Subcutaneous abdominal adipose tissue (tissue), 5 donors: ENCODE results near the gene NRGN.
A peak's percentile ranks its signal among the peaks of the same experiment; 100 is the strongest.
"Not testable (repeated sequence)": the region's sequence is repeated elsewhere in the genome, so short reads cannot be mapped to it uniquely, and the experiment has no call there.

Source experiments
- H3K27ac ChIP-seq: one replicate; pipeline ENCODE4 v1.7.0; 2013; ENCODE audit warnings: low read depth, mild to moderate bottlenecking, inconsistent platforms, low read length, moderate library complexity
- H3K27me3 ChIP-seq, 5 donors: one replicate each; pipeline ENCODE4 v1.7.0; 2013; ENCODE audit warnings: low read length in 5 of 5, inconsistent platforms in 1 of 5; ENCODE audit not compliant: control insufficient read depth in 5 of 5, insufficient read depth in 4 of 5
- H3K36me3 ChIP-seq, 5 donors: one replicate each; pipeline ENCODE4 v1.7.0; 2013; ENCODE audit warnings: low read length in 5 of 5; ENCODE audit not compliant: control insufficient read depth in 5 of 5, insufficient read depth in 5 of 5
- H3K4me1 ChIP-seq, 5 donors: one replicate each; pipeline ENCODE4 v1.7.0; 2013; ENCODE audit warnings: low read length in 5 of 5, mild to moderate bottlenecking in 3 of 5, moderate library complexity in 1 of 5; ENCODE audit not compliant: control insufficient read depth in 5 of 5, insufficient read depth in 5 of 5
- H3K4me3 ChIP-seq, 5 donors: one replicate each; pipeline ENCODE4 v1.7.0; 2013; ENCODE audit warnings: low read length in 5 of 5, low read depth in 1 of 5
- H3K9ac ChIP-seq, 5 donors: one replicate each; pipeline ENCODE4 v1.7.0; 2013; ENCODE audit warnings: low read length in 5 of 5, mild to moderate bottlenecking in 4 of 5, moderate library complexity in 3 of 5
- H3K9me3 ChIP-seq, 5 donors: one replicate each; pipeline ENCODE4 v1.7.0; 2013; ENCODE audit warnings: low read length in 5 of 5; ENCODE audit not compliant: control insufficient read depth in 5 of 5
- donor health status: healthy.
- donor health status: healthy.
- donor health status: healthy.
- donor health status: healthy.
- donor health status: healthy.

NRGN gene

DNA sequence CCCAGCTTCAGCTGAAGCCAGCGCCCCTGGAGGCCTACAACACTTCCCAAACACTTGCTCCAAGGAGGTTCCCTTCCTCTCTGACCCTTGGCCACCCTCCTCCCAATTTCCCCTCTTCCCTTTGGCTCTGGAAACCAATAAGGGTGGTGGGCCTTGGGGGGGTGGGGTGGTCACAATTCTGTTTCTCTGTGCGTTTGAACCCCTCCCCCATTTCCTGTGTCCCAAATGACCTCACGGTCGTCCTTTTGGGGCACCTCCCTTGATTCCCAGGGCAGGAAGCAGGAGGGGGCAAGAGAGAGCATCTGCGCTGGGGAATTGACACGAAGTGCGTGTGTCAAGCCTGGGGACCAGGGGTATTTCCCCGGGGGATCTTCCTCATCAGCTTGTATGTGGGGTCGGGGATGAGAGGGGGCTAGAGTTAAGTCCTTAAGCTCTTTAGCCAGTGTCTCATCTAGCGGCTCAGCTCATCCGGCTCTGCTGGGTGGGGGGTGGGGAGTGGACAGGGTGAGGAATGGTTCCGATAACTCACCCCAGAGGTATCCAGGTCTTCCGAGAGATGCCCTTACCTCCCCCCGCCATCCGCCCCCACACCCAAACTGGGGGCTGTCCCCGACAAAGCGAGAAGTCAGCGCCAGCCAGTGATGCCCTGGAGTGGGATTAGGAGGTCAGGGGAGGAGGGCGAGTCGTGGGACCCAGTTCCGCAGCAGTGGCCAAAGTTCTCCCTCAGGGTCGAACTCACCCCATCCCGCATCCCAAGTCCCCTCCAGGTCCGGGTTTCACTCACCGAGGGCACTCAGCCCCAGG lies 21.8 kb downstream of the NRGN start:
- H3K27ac ChIP-seq, result peak overlapping the region; percentile 89
- peaks cover 21 to 50% (median 47%) of the 10 kb centered on the region in 5 donors for H3K27me3 ChIP-seq
- peak overlapping the region in 4 of 5 donors; percentile 56 to 86 (median 71) for H3K9ac ChIP-seq
- no peaks in the 10 kb centered on the region for H3K9me3 ChIP-seq
- peaks cover 2 to 61% (median 41%) of the 10 kb centered on the region in 5 donors for H3K4me1 ChIP-seq
- peaks cover 0 to 8% (median 4%) of the 10 kb centered on the region in 5 donors for H3K36me3 ChIP-seq
- peak overlapping the region; percentile 70 to 88 (median 76) for H3K4me3 ChIP-seq

DNA sequence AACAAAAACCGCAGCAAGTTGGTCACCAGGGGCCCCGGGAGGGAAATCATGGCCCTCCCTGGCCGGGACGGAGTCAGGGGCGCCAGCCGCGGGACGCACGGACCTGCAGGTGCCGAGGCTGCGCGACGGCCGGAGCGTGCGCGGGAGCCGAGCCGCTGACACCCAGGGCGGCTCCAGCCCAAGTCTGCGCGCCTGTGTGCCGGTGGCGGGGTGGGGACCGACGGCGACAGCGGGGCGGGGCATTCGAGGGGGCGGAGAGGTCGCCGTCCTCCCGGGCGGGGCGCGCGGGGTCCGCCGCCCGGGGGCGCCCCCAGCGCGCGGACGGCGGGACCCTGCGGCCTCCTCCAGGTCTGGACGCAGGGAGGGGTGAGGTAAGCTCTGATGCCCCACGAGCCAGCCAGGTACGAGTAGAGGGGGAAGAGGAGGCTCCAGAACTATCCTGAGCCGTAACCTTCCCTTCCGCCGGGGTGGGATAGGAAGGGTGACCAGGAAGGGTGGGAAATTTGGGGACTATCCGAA lies 22.4 kb downstream of the NRGN start, which contains the start of gene ESAM:
Gene ESAM, minus strand, starts transcription at position 186 of the 519 bp plus-strand sequence. Its CDS starts 136 bp downstream, at position 50.
- peak within 1 kb of the TSS; percentile 11 to 86 (median 71) for H3K9ac ChIP-seq
- peaks cover 0 to 12% (median 7%) of the 10 kb centered on the region in 5 donors for H3K36me3 ChIP-seq
- peak within 1 kb of the TSS; percentile 74 to 88 (median 77) for H3K4me3 ChIP-seq
- H3K27ac ChIP-seq, result peak within 1 kb of the TSS; percentile 89
- peaks cover 21 to 44% (median 42%) of the 10 kb centered on the region in 5 donors for H3K27me3 ChIP-seq
- H3K9me3 ChIP-seq, result no peaks in the 10 kb centered on the region
- peaks cover 2 to 55% (median 41%) of the 10 kb centered on the region in 5 donors for H3K4me1 ChIP-seq

DNA sequence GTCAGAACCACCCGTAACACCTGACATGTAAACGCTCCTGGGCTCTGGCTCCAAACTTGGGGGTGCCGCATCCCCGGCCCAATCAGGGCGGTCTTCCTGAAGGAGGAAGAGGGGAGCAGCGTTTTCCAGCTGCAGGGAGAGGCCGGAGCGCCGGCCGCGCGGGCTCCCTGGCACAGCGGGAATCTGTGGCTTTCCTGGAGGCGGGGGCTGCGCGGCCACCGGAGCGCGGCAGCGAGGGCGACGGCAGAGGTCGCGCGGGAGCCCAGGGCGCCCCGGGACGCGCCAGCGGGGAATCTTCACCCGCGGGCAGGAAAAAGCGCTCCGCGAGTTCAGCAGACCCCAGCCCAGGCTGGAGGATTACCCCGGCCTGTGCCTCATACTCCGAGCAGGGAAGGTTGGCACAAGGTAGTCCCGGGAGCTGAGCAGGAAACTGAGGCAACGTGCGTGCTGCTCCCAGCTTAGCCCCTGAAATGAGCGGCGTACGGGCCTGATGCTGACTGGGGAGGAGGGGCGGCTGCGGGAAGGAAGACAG lies 22.9 kb downstream of the NRGN start:
- H3K27me3 ChIP-seq, result peaks cover 21 to 40% (median 37%) of the 10 kb centered on the region in 5 donors
- H3K4me1 ChIP-seq, result peaks cover 2 to 50% (median 39%) of the 10 kb centered on the region in 5 donors
- H3K36me3 ChIP-seq, result peaks cover 0 to 18% (median 12%) of the 10 kb centered on the region in 5 donors
- H3K9ac ChIP-seq, result peak overlapping the region in 4 of 5 donors; percentile 11 to 66 (median 64)
- H3K27ac ChIP-seq, result no peak overlapping the region
- H3K4me3 ChIP-seq, result peak overlapping the region; percentile 74 to 88 (median 77)
- no peaks in the 10 kb centered on the region for H3K9me3 ChIP-seq

DNA sequence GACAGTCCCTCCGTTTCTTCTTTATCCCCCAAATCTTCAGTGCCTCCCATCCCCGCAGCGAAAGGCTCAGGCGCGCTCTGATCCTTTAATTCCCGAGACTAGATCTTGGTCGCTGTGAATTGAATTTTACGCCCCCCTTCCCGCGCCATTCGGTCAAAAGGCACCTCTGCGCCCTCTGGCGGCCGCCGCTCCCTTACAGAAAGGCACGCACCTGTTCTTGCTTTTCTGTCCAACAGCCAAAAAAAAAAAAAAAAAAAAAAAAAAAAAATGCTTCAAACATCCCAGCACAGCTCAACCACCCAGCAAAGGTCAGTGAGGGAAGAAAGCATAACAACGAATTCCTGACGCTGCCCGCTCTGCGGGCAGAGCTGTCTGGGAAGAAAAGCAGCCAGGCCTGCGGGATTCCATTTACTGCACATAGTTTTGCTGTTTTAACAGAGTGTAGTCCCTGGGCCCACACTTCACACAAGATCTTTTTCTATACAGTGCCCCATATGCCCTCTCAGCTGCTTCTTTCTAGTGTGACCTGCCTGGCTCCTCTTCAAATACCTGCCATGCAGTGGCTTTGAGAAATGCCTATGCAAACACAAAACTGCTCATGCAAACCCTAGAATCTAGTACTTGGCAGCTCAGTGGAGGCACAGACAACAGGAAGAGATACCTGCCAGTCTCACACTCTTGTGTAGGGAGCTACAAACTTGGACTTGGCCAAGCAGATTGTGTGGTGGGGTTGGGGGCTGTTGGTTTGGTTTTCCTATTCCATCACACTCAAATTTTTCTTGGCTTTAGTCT lies 23.6 kb downstream of the NRGN start:
- H3K4me1 ChIP-seq, result peaks cover 2 to 43% (median 35%) of the 10 kb centered on the region in 5 donors
- H3K27me3 ChIP-seq, result peaks cover 21 to 36% (median 34%) of the 10 kb centered on the region in 5 donors
- H3K27ac ChIP-seq, result no peak overlapping the region
- H3K9ac ChIP-seq, result peak overlapping the region in 3 of 5 donors; percentile 11 to 64 (median 52)
- no peaks in the 10 kb centered on the region for H3K9me3 ChIP-seq
- H3K36me3 ChIP-seq, result peaks cover 0 to 20% (median 13%) of the 10 kb centered on the region in 5 donors
- H3K4me3 ChIP-seq, result peak overlapping the region; percentile 74 to 88 (median 77)

DNA sequence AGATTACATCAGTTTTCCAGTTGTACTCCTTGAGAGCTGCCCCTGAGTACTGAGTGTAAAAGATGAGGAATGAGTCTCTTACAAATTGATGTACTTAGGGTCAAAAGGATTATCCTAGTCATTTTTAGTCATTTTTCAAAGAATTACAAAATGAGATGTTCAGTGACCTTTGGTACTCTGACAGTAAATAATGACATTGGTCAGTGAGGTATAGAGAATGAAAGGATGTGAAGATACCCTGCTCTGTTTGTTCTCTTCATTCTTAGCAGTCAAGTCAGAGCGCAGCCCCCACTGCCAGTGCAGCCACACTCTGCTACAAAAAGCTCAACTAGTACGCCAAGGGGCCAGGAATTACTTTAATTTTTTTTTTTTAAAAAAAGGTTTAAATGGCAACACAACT lies 26.4 kb downstream of the NRGN start:
- Histone ChIP-seq H3K9me3 (no peaks in the 10 kb centered on the region), H3K36me3 (peaks cover 4 to 27% (median 17%) of the 10 kb centered on the region in 5 donors), H3K27me3 (peaks cover 7 to 14% (median 13%) of the 10 kb centered on the region in 5 donors), H3K9ac (no peak overlapping the region), H3K4me1 (peaks cover 0 to 19% (median 17%) of the 10 kb centered on the region in 5 donors), H3K4me3 (no peak overlapping the region), H3K27ac (no peak overlapping the region)

DNA sequence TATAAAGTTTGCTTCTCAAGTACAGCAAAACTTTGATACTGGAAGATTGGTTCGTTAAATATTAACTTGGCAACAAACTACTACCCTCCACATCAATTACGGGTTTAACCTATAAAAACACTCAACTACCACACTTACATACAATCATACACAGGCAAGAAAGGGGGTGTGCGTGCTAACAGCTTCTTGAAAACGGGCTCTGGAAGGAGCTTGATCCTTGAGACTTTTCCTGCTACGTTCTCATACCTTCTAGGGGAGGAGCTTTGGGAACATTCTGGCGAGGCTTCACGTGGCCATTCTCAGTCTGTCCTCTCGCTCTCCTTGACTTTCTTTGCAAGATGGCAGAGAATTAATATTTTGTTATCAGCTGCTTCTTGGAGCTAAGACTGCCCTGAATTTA lies 29.2 kb downstream of the NRGN start:
- Histone ChIP-seq H3K36me3 (peaks cover 4 to 38% (median 26%) of the 10 kb centered on the region in 5 donors), H3K9me3 (no peaks in the 10 kb centered on the region), H3K4me3 (no peak overlapping the region), H3K27me3 (no peaks in the 10 kb centered on the region), H3K9ac (no peak overlapping the region), H3K4me1 (no peaks in the 10 kb centered on the region), H3K27ac (no peak overlapping the region)

DNA sequence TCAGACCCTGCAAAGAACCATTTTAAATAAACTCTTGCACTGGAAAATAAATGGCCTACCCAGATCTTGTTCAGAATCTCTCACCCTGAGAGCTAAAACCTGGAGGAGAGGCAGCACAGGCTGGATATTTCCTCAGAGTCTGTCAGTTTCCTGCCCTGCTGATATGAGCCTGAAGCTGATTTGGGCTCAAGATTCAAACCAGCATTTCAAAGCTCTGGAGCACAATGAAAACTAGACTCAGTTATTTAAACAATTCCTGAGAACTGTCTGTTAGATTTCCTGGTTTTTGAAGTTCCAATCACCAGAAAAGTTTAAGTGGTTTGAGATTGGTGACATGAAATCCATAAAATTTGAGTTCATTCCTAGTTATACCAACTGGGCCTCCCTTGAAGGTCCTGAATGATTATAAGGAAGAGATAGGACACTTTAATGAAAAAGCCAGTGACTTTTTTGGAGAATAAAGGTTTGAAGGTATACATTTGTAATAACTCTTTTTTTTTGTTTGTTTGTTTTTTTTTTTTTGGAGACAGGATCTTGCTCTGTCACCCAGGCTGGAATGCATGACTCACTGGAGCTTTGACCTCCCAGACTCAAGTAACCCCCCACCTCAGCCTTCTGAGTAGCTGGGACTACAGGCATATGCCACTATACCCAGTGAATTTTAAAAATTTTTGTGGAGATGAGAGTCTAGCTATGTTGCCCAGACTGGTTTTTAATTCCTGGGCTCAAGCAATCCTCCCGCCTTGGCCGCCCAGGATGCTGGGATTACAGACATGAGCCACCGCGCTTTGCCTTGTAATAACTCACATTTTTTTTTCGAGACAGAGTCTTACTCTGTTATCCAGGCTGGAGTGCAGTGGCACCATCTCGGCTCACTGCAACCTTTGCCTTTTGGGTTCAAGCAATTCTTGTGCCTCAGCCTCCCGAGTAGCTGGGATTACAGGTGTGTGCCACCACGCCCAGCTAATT lies 30.3 kb downstream of the NRGN start:
- Histone ChIP-seq H3K36me3 (peaks cover 4 to 40% (median 29%) of the 10 kb centered on the region in 5 donors), H3K4me3 (no peak overlapping the region), H3K4me1 (no peaks in the 10 kb centered on the region)

DNA sequence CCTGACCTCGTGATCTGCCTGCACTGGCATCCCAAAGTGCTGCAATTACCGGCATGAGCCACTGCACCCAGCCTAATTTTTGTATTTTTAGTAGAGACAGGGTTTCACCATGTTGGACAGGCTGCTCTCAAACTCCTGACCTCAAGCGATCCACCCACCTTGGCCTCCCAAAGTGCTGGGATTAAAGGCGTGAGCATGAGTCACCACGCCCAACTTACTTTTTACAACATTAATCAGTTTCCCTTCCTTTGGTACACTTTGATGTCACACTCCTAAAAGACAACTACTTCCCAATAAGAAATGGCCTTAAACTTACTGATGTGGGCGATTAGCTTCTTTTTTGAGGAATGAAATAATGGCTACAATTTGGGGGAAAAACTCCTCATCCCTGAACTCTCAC lies 31.2 kb downstream of the NRGN start:
- not testable (repeated sequence) for H3K4me3 ChIP-seq, H3K27ac ChIP-seq, H3K27me3 ChIP-seq, H3K9me3 ChIP-seq, H3K9ac ChIP-seq, H3K4me1 ChIP-seq
- H3K36me3 ChIP-seq, result peaks cover 4 to 36% (median 27%) of the 10 kb centered on the region in 5 donors

More for the DNA sequence above, 30.3 kb downstream of the NRGN start:
- Histone ChIP-seq H3K27ac (no peak overlapping the region), H3K9ac (no peak overlapping the region), H3K9me3 (no peaks in the 10 kb centered on the region), H3K27me3 (no peaks in the 10 kb centered on the region)
